Prostate gland (tissue), 2 donors: ENCODE measurements around the gene BCAP31.

Experiments used
- POLR2A ChIP-seq: fragments of 450-650 bp; IDR thresholded peaks from one replicate; pipeline ENCODE4 v1.6.1; 2016; ENCODE audit warnings: antibody characterized with exemption, mild to moderate bottlenecking
- TF ChIP-seq, protein P1 (sequence below), 4 experiments: fragments of 200-600 bp in 2 of 4; fragments of 450-650 bp in 2 of 4; sonication (generic) in 2 of 4; IDR thresholded peaks; 1 replicate in 3 of 4; 2 replicates in 1 of 4; pipeline ENCODE4 v1.5.1; 2016 to 2019; ENCODE audit warnings: antibody characterized with exemption in 4 of 4, mild to moderate bottlenecking in 2 of 4, moderate library complexity in 2 of 4

DNA sequence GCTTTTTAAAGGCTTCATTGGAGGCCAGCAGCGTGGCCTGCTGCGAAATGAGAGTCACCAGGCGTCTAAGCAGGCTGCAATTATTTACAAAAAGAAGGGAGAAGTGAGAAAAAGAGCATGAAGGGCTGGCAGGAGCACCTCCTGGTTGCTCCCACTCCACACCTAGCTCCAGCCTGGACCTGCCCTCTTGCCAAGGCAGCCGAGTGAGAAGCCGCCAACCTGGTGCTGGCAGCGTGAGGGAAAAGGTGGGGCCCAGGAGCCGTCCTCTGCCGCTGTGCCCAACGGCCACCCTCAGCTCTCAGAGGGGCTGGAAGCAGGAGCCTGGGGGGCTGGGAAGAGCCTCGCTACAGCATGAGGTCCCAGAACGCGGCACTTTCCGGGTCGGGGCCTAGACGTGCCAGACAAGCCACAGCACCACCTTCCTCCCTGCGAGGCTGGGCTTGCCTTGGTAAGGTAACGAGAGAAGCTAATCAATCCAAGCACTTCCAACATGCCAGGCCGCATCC, 20.1 kb downstream of the BCAP31 start:
- TF ChIP-seq, protein P1, sequence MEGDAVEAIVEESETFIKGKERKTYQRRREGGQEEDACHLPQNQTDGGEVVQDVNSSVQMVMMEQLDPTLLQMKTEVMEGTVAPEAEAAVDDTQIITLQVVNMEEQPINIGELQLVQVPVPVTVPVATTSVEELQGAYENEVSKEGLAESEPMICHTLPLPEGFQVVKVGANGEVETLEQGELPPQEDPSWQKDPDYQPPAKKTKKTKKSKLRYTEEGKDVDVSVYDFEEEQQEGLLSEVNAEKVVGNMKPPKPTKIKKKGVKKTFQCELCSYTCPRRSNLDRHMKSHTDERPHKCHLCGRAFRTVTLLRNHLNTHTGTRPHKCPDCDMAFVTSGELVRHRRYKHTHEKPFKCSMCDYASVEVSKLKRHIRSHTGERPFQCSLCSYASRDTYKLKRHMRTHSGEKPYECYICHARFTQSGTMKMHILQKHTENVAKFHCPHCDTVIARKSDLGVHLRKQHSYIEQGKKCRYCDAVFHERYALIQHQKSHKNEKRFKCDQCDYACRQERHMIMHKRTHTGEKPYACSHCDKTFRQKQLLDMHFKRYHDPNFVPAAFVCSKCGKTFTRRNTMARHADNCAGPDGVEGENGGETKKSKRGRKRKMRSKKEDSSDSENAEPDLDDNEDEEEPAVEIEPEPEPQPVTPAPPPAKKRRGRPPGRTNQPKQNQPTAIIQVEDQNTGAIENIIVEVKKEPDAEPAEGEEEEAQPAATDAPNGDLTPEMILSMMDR (IDR thresholded peaks at IDR 0.05), result no peak
- no peak for TF ChIP-seq POLR2A
